Measurements from ENCODE around the gene SGIP1.

Gene SGIP1

GRCh38 chr1:66521721-66522365 lies 12.1 kb upstream of the SGIP1 start:
- DNase-seq, result no peak

- no peak for DNase-seq
Measured at GRCh38 chr1:66523562-66523961, 10.4 kb upstream of the SGIP1 start.

DNA sequence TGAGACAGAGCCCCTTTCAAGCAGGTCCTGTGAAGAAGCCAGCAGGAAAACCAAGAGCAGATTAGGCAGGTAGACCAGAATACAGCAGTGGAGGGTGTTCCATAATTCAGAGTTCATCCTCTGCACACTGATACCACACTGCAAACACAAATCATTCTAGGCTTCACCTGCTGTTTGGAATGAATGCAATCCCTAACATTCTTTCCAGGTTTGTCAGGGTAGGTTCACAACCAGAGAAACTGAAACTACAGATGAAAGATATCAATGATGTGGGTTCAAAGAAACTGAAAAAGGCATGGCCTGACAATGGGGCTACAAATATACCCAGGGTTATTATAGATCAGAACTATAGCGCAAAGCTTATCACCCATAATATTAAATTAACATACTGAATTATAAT lies 8.9 kb upstream of the SGIP1 start:
- DNase-seq, result no peak

- DNase-seq, result no peak
Measured at GRCh38 chr1:66526036-66526435, 7.9 kb upstream of the SGIP1 start.

DNA sequence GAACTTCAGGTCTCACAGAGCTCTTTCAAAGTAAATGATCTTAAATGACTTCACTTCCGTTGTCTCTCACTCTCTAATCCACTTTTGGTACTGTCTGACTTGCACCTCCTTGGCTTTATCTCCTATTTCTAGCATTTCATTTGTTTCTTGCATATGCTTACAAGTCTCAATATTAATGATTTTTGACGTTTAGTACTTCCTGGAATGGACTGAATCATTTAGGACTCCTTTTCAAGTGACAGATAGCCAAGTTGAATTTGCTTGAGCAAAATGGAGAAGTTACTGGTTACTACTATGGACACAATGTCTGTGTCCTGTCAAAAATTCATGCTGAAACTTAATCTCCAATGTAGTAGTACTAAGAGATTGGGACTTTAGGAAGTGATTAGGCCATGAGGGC lies 7.0 kb upstream of the SGIP1 start:
- no peak for DNase-seq

- no peak for DNase-seq
Measured at GRCh38 chr1:66527686-66528085, 6.3 kb upstream of the SGIP1 start.

- DNase-seq, result no peak
Measured at GRCh38 chr1:66528580-66528979, 5.4 kb upstream of the SGIP1 start.

DNA sequence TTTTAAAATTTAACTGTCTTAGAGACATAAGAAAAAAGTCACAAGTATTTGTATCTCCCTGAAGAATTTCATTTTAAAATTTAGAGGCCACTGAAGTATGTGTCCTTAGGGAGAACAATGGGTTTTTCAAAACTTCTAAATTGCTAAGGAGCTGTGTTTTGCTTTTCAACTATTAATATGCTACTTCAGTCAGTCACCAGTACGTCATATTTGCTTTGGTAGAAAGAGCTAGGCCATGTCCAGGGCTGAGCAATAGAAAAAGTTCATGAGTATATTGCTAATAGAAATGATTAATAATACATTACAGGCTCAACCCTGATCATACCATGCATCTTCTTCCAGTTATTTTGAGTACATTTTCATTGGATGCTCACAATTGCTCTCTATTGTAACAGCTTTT lies 1.7 kb upstream of the SGIP1 start:
- no peak for DNase-seq

- no peak for DNase-seq
Measured at GRCh38 chr1:66532798-66533783, 862 bp upstream of the SGIP1 start.

GRCh38 chr1:66535061-66535460 lies 1.1 kb downstream of the SGIP1 start:
- no peak for DNase-seq

- DNase-seq, result no peak
Measured at GRCh38 chr1:66535853-66536252, 1.9 kb downstream of the SGIP1 start.

DNA sequence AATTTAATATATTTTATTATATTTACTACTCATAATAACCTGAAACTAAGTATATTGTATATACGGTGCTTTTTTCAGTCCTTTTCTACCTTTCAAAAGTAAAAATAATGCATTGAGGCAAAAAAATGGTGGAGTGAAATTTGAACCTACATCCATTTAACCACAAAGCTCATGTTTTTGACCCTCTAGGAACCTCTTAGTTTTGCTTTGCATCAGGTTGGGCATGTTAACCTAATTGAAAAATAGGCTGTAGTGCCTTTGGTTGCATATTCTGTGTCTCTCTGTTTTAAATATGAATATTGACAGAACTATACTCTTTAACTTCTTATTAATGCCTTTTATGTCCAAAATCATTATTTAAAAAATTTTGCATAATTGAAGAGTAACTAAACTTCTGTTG lies 3.8 kb downstream of the SGIP1 start:
- DNase-seq, result no peak

GRCh38 chr1:66539491-66539890 lies 5.5 kb downstream of the SGIP1 start:
- no peak for DNase-seq

DNA sequence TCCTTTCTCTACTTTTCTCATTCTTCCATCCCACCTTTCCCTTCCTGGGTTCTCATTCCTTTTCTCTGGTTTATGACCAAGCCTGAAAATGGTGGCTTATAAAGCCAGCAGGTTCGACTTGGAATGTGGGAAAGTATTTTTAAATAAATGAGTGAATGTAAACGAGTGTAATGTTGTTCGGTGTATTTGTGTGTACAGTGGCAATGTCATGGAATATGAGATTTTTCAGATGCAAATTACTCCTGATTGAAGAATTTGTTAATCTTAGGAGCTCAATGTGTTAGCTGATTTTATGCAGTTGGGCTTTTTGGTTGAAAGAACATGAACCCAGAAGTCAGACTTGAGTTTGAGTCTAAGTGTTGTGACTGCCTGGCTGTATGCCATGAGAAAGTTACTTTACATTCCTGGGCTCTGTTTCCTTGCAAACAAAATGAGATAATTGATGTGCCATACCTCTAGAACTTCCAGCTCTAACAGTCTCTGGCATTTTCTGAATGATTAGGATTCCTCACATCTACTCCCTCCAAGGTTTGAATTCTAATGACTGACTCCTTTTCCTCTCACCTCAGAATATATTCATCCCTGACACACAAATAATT lies 6.6 kb downstream of the SGIP1 start:
- no peak for DNase-seq

- no peak for DNase-seq
Measured at GRCh38 chr1:66542314-66542713, 8.4 kb downstream of the SGIP1 start.

DNA sequence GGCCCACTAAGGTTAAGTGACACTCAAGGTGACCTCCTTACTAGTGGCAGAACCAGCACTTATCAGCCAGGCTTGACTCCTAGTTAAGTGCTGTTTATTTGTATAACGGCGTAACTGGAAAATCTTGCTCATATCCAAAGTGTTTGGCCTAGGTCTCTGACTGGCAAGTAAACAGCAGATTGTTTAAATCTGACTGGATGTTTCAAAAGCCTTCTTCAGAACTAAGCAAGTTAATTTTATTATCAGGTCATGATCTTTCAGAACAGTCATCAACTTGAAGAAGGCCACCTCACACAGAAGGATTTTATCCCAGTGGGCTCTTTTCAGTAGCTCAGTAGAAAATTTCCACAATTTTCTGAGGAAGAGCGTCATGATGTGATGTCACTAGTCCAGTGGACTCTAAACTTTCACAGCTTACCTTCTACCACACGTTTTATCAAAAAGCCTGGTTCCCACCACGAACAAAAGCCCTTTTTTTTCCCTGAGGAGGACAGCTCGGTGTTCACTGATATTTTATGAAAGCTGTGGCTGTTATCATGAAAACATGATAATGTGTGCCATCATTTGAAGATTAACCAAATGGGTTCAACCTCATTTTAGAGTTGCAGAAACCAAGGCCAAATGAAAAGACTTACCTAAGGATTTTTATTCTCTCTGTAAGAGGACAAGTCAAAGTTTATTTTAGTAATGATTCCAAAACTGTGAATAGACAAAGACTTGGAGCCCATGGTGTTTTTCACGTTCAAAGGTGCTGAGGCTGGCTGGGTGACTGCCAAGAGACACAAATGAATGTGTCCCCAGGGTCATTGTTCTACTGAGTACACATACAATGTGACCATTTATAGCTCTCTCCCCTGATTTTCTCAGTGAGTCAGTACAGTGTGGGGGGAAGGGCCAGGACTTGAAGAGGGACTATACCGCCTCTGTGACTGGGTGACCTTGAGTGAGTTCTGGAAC lies 9.1 kb downstream of the SGIP1 start:
- no peak for DNase-seq

- no peak for DNase-seq
Measured at GRCh38 chr1:66546047-66546810, 12.3 kb downstream of the SGIP1 start.

GRCh38 chr1:66549017-66549416 lies 15.1 kb downstream of the SGIP1 start:
- no peak for DNase-seq

- DNase-seq, result no peak
Measured at GRCh38 chr1:66550243-66550642, 16.3 kb downstream of the SGIP1 start.

DNA sequence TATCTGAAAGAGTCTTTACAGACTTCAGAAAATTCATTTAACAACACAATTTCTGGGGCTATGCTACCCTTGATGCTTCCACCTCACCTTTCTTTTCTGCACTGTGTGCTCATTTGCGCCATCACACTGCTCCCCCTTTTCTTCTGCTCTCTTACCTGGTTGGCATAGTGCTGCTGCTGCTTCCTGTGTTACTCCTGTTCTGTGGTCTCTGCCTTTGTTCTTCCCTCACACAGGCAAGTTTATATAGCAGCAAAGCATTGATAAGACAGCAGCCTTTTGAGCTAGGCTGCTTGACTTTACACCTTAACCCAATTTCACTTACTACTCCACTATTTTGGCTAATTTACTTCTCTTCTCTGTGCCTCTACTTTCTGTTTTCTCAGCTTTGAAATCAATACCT lies 18.3 kb downstream of the SGIP1 start:
- DNase-seq, result no peak

GRCh38 chr1:66552829-66553228 lies 18.9 kb downstream of the SGIP1 start:
- DNase-seq, result no peak

DNA sequence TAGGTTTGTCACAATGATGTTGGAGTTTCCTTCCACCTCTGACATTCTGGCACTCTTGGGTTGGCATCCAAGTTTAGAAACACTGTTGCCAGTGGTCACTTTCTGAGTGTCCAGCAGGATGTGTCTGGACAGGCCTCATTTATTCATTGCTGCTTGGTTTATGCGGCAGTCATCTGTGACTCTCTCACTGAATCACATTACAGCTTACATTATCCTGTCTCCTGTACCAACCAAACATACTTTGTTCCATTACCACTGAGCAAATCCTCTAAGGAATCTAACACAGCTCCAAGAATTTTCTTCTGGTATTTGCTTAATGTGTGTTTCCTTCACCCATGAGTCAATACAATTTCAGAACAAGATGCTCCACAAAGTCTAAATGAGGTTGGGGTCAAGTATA lies 19.9 kb downstream of the SGIP1 start:
- DNase-seq, result no peak
